A549 (cell line): ENCODE measurements around the gene CEACAM1. TPM values are rescaled to one million over a fixed set of nuclear protein-coding genes. Genes with fewer than 3 reads are reported as not detected.

Source experiments
- ATAC-seq, 2 experiments: fragments of 200-7000 bp in 1 of 2; fragments of >200 bp in 1 of 2; cut with Nextera tagmentation in 1 of 2; cut with Tn5 transposase in 1 of 2; 3 replicates each; pipeline versions ENCODE4 v1.8.0 to v1.9.1; 2018 to 2020; ENCODE audit warnings: mild to moderate bottlenecking in 1 of 2, moderate library complexity in 1 of 2
- CTCF ChIA-PET: fragments of 300-600 bp; sonication (Branson Sonifier 250); formaldehyde crosslinking; extraction: SDS; loops from one replicate; lab custom pipeline; 2021; ENCODE audit warnings: antibody characterized with exemption, inconsistent platforms; lab: Yijun Ruan, JAX
- POLR2A ChIA-PET: fragments of 350-600 bp; formaldehyde crosslinking; extraction: SDS; loops from one replicate; lab custom pipeline; 2021; ENCODE audit warnings: antibody characterized with exemption, inconsistent platforms; lab: Yijun Ruan, JAX
- DNase-seq, 2 experiments: peaks; one replicate each; pipeline versions ENCODE4 v3.0.0 to v3.0.0-alpha.2; 2011 to 2016; ENCODE audit warnings: low read depth in 1 of 2, low spot score in 1 of 2
- FAIRE-seq: peaks from 2 replicates; lab custom pipeline; 2011; peaks lifted over from hg19 to GRCh38; lab: Jason Lieb, UNC
- H3K27ac ChIP-seq, 2 experiments: fragments of >200 bp; sonication (Bioruptor Twin); formaldehyde crosslinking; 3 replicates each; pipeline ENCODE4 v1.5.1; 2016 to 2017
- H3K4me1 ChIP-seq: fragments of >200 bp; sonication (Bioruptor Twin); formaldehyde crosslinking; 3 replicates; pipeline ENCODE4 v1.6.1; 2016
- H3K4me2 ChIP-seq: fragments of >200 bp; sonication (Bioruptor Twin); formaldehyde crosslinking; 3 replicates; pipeline ENCODE4 v1.6.1; 2016
- H3K4me3 ChIP-seq: fragments of >200 bp; sonication (Bioruptor Twin); formaldehyde crosslinking; 3 replicates; pipeline ENCODE4 v1.5.1; 2016
- H3K9me3 ChIP-seq: fragments of >200 bp; sonication (Bioruptor Twin); formaldehyde crosslinking; 3 replicates; pipeline ENCODE4 v1.6.1; 2016
- CEBPB ChIP-seq, 2 experiments: fragments of >200 bp in 1 of 2; sonication (Bioruptor Twin) in 1 of 2; formaldehyde crosslinking in 1 of 2; IDR thresholded peaks; 2 replicates each; pipeline ENCODE4 v1.6.1; 2012 to 2016
- ELK1 ChIP-seq: fragments of 150-350 bp; IDR thresholded peaks from 2 replicates; pipeline ENCODE4 v1.6.1; 2014; ENCODE audit warnings: low read depth, mild to moderate bottlenecking, low read length
- FOSB ChIP-seq: fragments of 250-450 bp; sonication (Bioruptor Pico); IDR thresholded peaks from 2 replicates; pipeline ENCODE4 v1.5.0; 2020; ENCODE audit warnings: mild to moderate bottlenecking, moderate library complexity
- FOXS1 ChIP-seq: fragments of 250-450 bp; sonication (Bioruptor Pico); IDR thresholded peaks from 2 replicates; pipeline ENCODE4 v1.5.0; 2020; ENCODE audit warnings: mild to moderate bottlenecking, moderate library complexity
- HES2 ChIP-seq: fragments of >200 bp; sonication (Bioruptor Twin); formaldehyde crosslinking; IDR thresholded peaks from 2 replicates; pipeline ENCODE4 v1.6.1; 2016
- HEYL ChIP-seq: fragments of 250-450 bp; sonication (Bioruptor Pico); IDR thresholded peaks from 2 replicates; pipeline ENCODE4 v1.8.0; 2021; ENCODE audit warnings: mild to moderate bottlenecking, moderate library complexity
- NPAS2 ChIP-seq: fragments of 250-450 bp; sonication (Bioruptor Pico); IDR thresholded peaks from 2 replicates; pipeline ENCODE4 v1.8.0; 2022; ENCODE audit warnings: mild to moderate bottlenecking, moderate library complexity, borderline replicate concordance
- POLR2A ChIP-seq: IDR thresholded peaks from 2 replicates; pipeline ENCODE4 v1.6.1; 2012; ENCODE audit warnings: mild to moderate bottlenecking, low read length
- ZSCAN20 ChIP-seq: fragments of 250-450 bp; sonication (Bioruptor Pico); IDR thresholded peaks from 2 replicates; pipeline ENCODE4 v1.8.0; 2022; ENCODE audit warnings: mild to moderate bottlenecking, moderate library complexity
- WGBS: methylation state at CpG from one replicate; pipeline ENCODE4 v1.1.6; 2017; ENCODE audit errors: missing lambda C conversion rate; 5-methylcytosine and 5-hydroxymethylcytosine counted together
- polyA plus RNA-seq, 4 experiments: library from polyadenylated mRNA; depleted of rRNA in 3 of 4; stranded (reverse); fragments of >200 nt; fragmentation: RNase III in 1 of 4; extraction: RNeasy Plus Mini Kit Qiagen cat#74134 plus additional on column Dnase treatment in 1 of 4; gene quantifications; 2 replicates in 3 of 4; 3 replicates in 1 of 4; pipeline ENCODE4 v1.2.3, GENCODE V29; 2011 to 2017
- small RNA-seq, 6 experiments: library from RNA; depleted of rRNA; stranded (forward); fragments of <200 nt; gene quantifications; one replicate each; pipeline ENCODE3, GENCODE V24; 2012

Gene CEACAM1
- polyA plus RNA-seq, 2 of the 4 experiments (the other 2 are of a cell fraction) = 0.52 to 8.9 TPM

- ATAC-seq (no peak), FAIRE-seq (no peak)
- no peak overlapping the region for H3K4me3 ChIP-seq
- ChIA-PET POLR2A (no interaction called here), CTCF (interaction anchor here (1.0 to 6.2 kb wide), 8 partner anchors 9 to 137 kb away, joined by 4 to 65 read pairs (median 6); partner anchors contain the start of gene CEACAM1)
- no peak for TF ChIP-seq ELK1
- TF ChIP-seq HEYL (CRISPR knock-in tag) = no peak
- no peak for TF ChIP-seq FOSB (CRISPR knock-in tag)
- no peak for TF ChIP-seq HES2
- TF ChIP-seq POLR2A = no peak
- TF ChIP-seq CEBPB (IDR thresholded peaks at IDR 0.05) = no peak
- no peak for TF ChIP-seq FOXS1 (CRISPR knock-in tag)
- no peak for TF ChIP-seq ZSCAN20
- no peak for TF ChIP-seq NPAS2
- TF ChIP-seq, all 56 proteins: peak for 0
- Histone ChIP-seq H3K27ac (no peak overlapping the region), H3K4me1 (peaks cover 12% of the 10 kb centered on the region), H3K4me2 (no peak overlapping the region), H3K9me3 (no peaks in the 10 kb centered on the region)
- WGBS = 67% methylated on average over 2 of the region's 2 CpGs
- no peak for DNase-seq
These were observed 68.4 kb downstream of the CEACAM1 start for GRCh38 chr19:42459926-42460325.

Small RNA genes lying within 50 kb of the gene (small RNA-seq; reads per million reads assigned to genes)
- gene RNU4-60P = 0 reads per million in 6 experiments

Other genes with a start within 250 kb of the CEACAM1 start
- gene PRR19, start 226.3 kb downstream of the CEACAM1 start, polyA plus RNA-seq (2011; rRNA removed) = 1.1 and 1.3 TPM in 2 replicates
- gene PRR19, start 226.3 kb downstream of the CEACAM1 start, polyA plus RNA-seq (2017; fragmentation: RNase III; extraction: RNeasy Plus Mini Kit Qiagen cat#74134 plus additional on column Dnase treatment) = 3.4 to 4.5 TPM (median 4.2 TPM) in 3 replicates
- 79.7 and 101 TPM in 2 replicates for gene PAFAH1B3, start 225.9 kb downstream of the CEACAM1 start, polyA plus RNA-seq (2011; rRNA removed)
- gene PAFAH1B3, start 225.9 kb downstream of the CEACAM1 start, polyA plus RNA-seq (2017; fragmentation: RNase III; extraction: RNeasy Plus Mini Kit Qiagen cat#74134 plus additional on column Dnase treatment) = 135 to 151 TPM (median 144 TPM) in 3 replicates
- 0.71 and 1.8 TPM in 2 replicates for gene TMEM145, start 215.2 kb downstream of the CEACAM1 start, polyA plus RNA-seq (2011; rRNA removed)
- 3.6 to 5.1 TPM (median 4.3 TPM) in 3 replicates for gene TMEM145, start 215.2 kb downstream of the CEACAM1 start, polyA plus RNA-seq (2017; fragmentation: RNase III; extraction: RNeasy Plus Mini Kit Qiagen cat#74134 plus additional on column Dnase treatment)
- 8.9 and 10.4 TPM in 2 replicates for gene MEGF8, start 202.8 kb downstream of the CEACAM1 start, polyA plus RNA-seq (2011; rRNA removed)
- gene MEGF8, start 202.8 kb downstream of the CEACAM1 start, polyA plus RNA-seq (2017; fragmentation: RNase III; extraction: RNeasy Plus Mini Kit Qiagen cat#74134 plus additional on column Dnase treatment) = 22.4 to 27.2 TPM (median 25.8 TPM) in 3 replicates
- gene CNFN, start 138.2 kb downstream of the CEACAM1 start, polyA plus RNA-seq (2011; rRNA removed) = 5.1 and 11.9 TPM in 2 replicates
- gene CNFN, start 138.2 kb downstream of the CEACAM1 start, polyA plus RNA-seq (2017; fragmentation: RNase III; extraction: RNeasy Plus Mini Kit Qiagen cat#74134 plus additional on column Dnase treatment) = 33.2 to 44.6 TPM (median 33.6 TPM) in 3 replicates
- 1.6 and 2.6 TPM in 2 replicates for gene LIPE, start 101.1 kb downstream of the CEACAM1 start, polyA plus RNA-seq (2011; rRNA removed)
- gene LIPE, start 101.1 kb downstream of the CEACAM1 start, polyA plus RNA-seq (2017; fragmentation: RNase III; extraction: RNeasy Plus Mini Kit Qiagen cat#74134 plus additional on column Dnase treatment) = 2.5 to 3.2 TPM (median 2.7 TPM) in 3 replicates
- gene CXCL17, start 85.5 kb downstream of the CEACAM1 start, polyA plus RNA-seq (2011; rRNA removed) = 0.13 and 0.14 TPM in 2 replicates
- gene CXCL17, start 85.5 kb downstream of the CEACAM1 start, polyA plus RNA-seq (2017; fragmentation: RNase III; extraction: RNeasy Plus Mini Kit Qiagen cat#74134 plus additional on column Dnase treatment) = not detected in 3 replicates
- not detected in 2 replicates for gene CEACAM8, start 66.4 kb upstream of the CEACAM1 start, polyA plus RNA-seq (2011; rRNA removed)
- gene CEACAM8, start 66.4 kb upstream of the CEACAM1 start, polyA plus RNA-seq (2017; fragmentation: RNase III; extraction: RNeasy Plus Mini Kit Qiagen cat#74134 plus additional on column Dnase treatment) = not detected in 3 replicates
- 0.07 TPM in 1 of 2 replicates, not detected in the other for gene PSG3, start 212.0 kb upstream of the CEACAM1 start, polyA plus RNA-seq (2011; rRNA removed)
- not detected in 3 replicates for gene PSG3, start 212.0 kb upstream of the CEACAM1 start, polyA plus RNA-seq (2017; fragmentation: RNase III; extraction: RNeasy Plus Mini Kit Qiagen cat#74134 plus additional on column Dnase treatment)
- 0.04 TPM in 1 of 2 replicates, not detected in the other for gene PSG8, start 237.2 kb upstream of the CEACAM1 start, polyA plus RNA-seq (2011; rRNA removed)
- gene PSG8, start 237.2 kb upstream of the CEACAM1 start, polyA plus RNA-seq (2017; fragmentation: RNase III; extraction: RNeasy Plus Mini Kit Qiagen cat#74134 plus additional on column Dnase treatment) = not detected in 3 replicates